GM19025 (cell line): ENCODE data around the gene GIMAP8.
A peak's percentile ranks its signal among the peaks of the same experiment; 100 is the strongest.
"Not testable (repeated sequence)": the region's sequence is repeated elsewhere in the genome, so short reads cannot be mapped to it uniquely, and the experiment has no call there.

Experiments
- ATAC-seq: cut with Tn5 transposase; IDR thresholded peaks from one replicate; pipeline ENCODE4 v1.9.1; 2021; ENCODE audit warnings: mild to moderate bottlenecking, low read depth, moderate library complexity; ENCODE audit not compliant: unreplicated experiment

The GIMAP8 gene

DNA sequence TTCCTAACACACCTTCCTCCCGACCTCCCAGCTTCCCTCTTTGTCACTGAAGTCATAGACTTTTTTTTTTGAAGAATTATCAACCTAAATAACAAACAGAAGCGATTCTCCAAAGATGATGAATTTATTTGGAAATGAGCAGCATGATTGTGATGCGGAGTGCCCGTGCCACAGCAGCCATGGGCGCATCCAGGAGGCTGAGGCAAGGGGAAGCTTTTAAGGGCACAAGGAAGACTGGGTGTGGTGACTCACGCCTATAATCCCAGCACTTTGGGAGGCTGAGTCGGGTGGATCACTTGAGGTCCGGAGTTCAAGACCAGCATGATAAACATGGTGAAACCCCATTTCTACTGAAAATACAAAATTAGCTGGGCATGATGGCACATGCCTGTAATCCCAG, 16.2 kb upstream of the GIMAP8 start:
- ATAC-seq: no peak

DNA sequence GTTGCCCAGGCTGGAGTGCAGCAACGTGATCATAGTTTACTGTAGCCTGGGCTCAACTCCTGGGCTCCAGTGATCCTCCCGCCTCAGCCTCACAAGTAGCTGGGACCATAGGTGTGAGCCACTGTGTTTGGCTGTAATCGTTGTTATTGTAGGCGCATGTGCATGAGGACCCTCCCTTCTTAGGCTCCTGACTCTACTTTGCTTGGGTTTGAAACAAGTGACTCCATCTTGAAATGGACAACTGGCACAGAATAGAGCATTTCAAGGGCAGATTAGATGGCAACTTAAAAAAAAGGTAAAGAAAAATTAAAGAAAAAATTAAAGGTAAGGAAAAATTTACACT, 15.4 kb upstream of the GIMAP8 start:
- no peak for ATAC-seq

DNA sequence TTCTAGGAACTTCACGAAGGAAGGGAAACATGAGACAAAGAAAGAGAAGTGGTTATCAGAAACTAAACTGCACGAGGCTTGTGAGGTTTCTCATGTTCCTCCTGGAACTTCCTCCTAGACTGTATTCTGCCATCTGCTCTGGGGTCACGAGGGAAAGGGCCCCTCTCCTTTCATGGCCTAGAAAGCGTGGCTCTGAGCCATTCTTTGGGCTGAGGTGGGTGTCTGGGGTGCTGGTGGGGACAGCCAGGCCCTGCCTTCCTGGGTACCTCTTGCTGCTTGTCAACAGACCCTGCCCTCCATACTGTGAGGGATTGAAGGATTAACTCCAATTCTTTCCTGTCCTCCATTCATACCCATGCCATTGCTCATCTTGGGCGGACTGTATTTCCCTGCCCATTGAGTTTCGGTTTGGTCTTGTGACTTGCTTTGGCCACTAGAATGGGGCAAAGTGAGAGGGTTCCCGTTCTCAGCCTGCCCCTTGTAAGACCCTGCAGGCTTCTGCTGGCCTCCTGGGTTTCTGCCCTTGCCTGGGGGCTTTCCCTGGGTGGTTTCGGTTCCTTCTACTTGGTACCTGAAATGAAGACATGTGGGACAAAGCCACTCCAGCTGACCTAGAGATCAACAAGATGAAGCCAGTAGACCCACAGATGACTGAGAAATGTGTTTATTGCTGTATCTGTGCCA, 14.9 kb upstream of the GIMAP8 start:
- peak; percentile 83 for ATAC-seq

DNA sequence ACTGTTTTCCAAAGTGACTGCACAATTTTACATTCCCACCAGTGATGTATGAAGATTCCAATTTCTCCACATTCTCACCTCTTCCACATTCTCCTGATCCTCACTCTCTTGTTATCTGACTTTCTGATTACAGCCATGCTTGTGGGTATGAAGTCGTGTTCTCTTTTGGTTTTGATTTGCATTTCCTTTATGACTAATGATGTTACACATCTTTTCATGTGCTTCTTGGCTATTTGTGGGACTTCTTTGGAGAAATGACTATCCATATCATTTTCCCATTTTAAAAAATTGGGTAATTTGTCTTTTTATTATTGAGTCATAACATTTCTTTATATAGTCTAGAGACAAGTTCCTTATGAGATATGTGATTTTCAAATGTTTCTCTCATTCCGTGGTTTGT, 10.5 kb upstream of the GIMAP8 start:
- no peak for ATAC-seq

DNA sequence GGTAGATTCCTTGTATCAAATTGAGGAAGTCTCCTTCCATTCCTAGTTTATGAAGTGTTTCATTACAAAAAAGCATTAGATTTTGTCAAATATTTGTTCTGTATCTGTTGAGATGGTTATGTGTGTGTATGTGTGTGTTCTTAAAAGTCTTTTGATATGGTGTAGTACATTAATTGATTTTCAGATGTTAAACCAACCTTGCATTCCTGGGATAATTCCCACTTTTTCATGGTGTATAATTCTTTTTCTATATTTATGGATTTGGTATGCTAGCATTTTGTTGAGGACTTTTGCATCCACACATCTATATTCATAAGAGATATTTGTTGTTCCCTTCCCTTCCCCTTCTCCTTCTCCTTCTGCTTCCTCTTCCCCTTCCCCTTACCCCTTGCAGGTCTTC, 8.9 kb upstream of the GIMAP8 start:
- ATAC-seq: no peak

DNA sequence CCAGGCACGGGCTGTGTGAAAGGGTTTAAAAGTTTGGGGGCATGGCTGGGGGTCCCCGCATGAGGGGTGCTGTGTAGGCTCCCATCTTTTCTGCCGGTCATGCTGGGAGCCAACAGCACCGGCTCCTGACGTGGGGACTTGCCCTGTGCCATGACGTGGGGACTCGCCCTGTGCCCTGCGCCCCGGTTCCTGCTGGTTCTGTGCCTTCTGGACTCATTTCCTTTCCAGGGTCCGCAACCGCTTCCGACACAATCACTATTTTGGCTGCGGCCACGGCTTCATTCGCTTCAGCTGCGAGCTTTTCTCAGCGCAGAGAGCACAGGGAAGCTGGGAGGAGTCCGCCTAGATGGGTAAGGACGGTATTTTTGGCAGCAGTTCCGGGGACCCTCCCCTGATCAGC, 7.6 kb upstream of the GIMAP8 start:
- no peak for ATAC-seq

DNA sequence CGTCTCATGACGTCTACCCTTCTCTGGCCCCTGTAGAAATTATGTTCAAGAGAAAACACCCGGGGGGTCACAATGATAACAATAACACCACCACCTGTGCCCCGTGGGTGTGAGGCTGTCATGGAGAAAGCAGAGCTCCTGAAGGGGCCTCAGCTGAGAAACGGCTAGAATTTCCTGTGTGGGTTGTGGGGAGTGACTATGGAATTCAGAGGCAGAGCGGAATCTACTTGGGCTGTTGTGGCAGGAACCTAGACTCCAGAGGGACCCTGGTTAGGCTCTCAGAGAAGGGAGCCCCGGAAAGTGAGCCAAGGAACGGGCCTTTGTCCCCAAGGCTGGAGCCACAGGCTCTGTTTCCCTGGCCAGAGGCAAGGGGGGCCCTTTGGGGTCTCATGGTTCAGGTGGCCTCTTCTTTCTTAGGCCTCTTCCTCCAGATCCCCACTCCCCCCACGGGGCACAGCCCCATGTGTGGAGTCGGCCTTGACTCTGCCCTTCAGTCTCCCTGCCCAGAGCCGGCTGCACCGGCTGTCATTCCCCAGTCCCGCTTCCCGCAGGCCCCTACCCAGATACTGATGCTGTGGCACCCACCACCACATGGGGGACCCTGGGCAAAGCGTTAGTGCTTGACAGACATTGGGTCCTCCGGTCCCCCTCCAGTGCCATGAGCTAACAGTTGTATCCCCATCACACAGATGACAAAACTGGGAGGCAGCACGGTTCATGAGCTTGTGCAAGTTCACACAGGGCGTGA, 6.5 kb upstream of the GIMAP8 start:
- no peak for ATAC-seq

DNA sequence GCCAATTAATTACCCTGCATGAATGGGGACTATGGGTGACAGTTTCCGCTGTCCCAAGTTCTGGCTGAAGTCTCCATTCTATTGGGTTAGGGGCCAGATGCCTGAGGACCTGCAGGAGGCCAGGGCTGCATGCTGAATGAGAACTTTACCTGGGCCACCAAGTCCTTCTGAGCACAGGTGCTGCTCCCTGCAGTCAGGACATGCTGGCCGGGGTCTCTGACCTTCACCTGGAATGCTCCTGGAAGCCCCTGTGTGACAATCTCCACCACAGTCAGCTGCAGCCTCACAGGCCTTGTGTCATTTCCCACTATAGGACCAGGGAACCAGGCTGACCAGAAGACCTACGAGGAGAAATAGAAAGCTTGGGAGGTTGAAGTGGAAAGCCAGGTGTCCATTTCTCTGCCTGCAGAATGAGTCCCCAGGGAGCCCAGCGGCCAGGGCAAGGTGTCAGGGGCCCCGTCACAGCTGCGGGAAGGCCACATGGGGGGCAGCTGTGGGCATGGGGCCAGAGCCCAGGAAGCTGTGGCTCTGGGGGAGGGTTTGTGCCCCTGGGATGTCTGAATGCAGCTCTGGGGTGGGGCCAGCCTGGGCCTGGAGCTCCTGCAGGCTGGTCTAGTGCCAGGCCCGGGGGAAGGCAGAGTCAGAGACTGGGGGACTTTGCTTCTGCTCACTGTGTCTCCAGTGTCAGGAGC, 5.6 kb upstream of the GIMAP8 start:
- no peak for ATAC-seq

DNA sequence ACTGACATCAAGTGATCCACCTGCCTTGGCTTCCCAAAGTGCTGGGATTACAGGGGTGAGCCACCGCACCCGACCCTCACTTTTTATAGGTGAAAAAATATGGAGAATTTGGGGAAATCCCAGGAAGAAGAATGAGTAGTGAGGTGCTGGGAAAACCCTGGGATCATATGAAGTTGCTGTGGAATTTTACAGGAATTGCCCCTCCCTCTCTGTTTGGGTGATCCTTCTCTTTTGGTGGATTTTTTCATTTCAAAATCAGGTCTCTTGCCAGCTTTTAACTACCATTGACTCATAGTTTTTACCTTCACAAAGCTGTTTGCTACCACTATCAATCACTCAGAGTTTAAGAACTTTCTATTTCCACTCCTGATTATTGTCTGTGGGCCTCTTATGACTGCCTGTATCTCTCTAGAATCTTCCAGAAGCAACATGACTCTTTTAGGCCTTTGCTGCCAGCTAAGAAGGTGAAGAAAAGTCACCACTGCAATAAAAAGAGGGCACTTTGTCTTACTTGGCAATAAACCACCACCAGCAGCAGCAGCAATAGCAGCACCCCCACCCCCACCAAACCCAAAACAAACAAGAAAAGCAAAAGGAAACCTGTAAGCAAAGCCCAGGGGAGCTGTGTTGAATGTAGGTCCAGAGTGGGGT, 4.0 kb upstream of the GIMAP8 start:
- ATAC-seq: no peak

DNA sequence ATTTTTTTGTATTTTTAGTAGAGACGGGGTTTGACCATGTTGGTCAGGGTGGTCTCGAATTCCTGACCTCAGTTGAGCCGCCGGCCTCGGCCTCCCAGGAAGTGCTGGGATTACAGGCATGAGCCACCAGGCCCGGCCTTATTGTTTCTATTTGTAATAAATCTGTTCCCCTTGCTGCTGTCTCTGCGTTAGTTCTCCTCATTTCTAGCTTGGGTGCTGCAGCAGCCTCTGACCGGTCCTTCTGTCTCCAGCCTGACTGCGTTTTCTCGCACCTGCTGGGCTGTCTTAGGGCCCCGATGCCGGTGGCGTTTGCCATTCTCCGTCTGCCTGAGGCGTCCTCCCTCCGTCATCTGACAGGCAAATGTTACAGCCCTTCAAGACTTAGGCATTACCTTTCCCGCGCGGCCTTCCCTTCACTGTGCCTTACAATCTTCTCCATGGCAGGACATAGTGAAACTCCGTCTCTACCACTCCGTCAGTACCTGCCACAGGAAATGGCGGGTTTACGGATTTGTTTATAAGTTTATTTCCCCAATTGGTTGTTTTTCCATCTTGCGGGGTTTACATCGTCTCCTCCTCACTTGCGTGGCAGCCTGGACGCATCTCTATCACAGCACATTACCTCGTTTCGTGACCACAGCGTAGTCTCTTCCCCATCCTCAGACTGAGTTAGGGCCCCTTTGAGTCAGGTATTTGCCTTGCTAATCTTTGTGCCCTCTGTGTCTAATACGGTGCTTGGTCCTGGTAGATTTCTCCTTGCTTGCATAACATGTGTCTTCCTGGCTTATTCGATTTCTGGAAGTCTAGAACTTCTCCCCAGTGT, 2.3 kb upstream of the GIMAP8 start:
- ATAC-seq: no peak

DNA sequence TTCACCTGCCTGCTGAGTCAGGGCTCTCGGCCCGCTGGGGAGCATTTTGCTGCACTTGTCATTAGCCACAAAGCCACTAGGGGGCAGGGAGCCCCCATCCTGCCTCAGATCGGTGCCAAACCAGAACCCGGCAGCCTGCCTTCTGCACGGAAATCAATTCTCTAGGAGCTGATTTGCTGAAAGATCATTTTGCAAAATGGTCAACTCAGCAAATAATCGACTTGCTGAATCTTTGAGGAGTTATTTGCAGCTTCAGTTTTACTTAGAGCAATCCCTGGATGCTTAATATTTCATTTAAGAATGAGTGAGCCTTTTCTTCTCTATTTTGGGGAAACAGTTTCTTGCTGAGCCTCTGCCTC, 1.7 kb upstream of the GIMAP8 start:
- no peak for ATAC-seq

DNA sequence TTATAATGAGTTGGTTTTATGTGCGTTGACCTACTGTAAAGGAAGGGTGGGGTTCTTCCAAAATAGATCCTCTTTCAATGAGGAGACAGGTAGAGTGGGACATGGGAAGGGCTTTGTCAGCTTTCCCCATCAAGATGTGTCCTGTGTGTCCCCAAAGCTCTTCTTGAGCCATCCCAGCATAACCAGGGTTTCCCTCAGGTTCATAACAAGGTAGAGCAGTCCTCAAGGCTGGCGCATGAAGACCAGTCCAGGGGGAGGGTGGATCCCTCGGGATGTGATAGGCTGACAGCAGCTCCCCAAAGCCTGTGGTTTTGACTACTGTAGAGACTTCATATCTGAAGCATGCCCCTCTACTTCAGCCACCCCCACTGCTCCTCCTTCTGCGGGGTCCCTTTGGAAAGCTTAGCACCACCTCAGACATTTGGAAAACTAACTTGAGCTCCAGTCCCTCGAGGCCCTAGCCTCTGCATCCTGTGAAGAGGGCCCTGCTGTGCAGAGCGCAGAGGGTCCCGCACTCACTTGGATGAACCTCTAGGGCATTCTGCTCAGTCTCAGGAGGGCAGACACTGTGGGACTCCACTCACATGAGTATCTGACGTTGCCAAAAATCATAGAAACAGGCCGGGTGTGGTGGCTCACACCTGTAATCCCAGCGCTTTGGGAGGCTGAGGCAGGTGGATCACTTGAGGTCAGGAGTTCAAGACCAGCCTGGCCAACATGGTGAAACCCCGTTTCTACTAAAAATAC, 1.1 kb upstream of the GIMAP8 start:
- no peak for ATAC-seq

DNA sequence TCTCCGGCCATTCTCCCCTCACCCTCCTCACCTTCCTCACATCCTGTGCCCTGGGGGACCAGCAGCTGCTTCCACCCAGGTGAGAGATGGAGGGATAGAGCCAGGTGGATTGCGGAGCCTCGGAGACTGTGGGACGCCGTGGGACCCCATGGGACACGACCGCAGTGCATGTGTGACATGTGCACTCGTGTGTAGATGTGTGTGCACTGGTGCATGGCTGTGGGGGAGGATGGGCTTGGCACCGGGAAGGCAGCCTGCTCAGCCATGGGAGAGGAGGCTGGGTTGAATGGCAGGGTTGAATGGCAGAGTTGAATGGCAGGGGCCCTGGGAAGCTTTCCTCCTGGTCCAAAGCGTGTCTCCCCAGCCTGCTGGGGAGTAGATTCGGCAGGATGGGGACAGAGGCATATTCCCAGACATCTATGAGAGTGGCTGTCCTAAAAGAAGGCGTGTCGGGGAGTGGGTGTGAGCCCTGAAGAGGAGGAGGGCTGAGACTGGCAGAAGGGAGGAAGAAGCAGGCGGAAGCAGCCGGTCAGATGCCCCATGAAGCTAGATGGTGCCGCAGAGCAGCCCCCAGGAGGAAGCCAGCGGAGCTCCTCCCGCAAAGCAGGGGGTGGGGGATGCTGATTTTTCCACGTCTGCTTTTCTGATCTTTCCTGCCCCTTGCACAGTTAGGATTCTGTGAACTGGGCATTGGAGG, 815 bp downstream of the GIMAP8 start:
- ATAC-seq: peak; percentile 34

DNA sequence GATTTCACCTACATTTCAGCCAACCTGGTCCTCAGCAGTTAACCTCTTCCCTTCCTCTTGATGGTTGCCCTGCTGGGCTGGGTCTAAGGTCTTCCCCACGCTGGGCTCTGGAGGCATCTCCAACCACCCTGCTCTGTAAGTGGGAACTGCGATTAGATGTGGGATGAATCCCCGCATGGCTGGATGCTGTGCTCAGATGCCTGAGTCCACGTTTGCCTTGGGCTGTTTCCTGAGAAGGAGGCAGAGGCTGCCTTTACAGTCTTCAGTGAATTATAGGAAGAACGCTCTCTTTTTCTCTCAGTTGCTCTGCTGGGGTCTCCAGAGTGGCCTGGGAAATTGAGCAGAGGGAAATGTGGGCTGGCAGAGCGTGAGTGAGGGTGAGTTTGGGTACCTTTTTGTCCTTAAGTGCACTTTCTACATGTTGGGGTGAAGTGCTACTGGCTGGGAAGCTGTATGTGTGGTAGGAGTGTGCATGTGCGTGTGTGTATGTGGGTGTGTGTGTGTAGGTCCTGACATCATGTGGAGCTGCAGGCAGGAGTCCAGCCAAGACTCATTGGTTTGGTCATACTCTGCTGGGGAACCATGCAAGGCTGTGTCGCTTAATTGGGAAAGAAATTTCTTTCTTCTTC, 1.5 kb downstream of the GIMAP8 start:
- ATAC-seq: no peak

DNA sequence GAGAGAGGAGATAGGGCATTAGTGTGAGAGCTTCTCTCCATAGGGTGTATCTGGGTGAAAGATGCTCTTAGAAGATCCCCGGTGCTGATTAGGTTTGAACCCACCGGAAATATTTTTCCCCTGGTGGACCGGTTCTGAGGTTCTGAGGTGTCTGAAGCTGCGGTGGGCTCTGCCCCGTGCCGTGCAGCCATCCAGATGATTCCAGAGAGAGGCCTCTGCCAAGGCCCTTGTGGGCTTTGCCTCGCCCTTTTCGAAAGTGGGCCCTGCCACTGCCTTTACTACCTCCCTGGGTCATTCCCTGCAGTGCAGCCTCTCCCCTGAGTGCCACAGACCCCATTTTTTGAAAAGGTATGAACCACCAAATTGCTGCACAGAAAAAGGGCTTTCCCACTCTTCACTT, 2.8 kb downstream of the GIMAP8 start:
- ATAC-seq: no peak

DNA sequence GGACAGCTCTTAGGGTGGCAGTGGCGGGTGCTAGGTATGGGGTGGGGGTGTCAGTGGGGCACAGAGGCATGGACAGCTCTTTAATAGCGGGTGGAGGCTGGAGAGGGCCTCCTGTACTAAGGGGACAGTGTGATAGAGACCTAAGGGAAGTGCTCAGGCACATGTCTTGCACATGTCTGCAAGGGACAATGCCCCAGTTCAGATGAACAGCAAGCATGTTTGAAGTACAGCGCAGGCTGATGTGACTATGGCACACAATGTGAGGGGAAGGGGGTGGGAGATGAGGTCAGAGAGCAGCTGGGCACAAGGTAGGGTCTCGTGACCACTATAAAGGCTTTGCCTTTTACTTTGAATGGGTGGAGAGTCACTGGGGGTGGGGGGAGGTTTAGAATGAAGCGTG, 3.5 kb downstream of the GIMAP8 start:
- ATAC-seq: no peak

DNA sequence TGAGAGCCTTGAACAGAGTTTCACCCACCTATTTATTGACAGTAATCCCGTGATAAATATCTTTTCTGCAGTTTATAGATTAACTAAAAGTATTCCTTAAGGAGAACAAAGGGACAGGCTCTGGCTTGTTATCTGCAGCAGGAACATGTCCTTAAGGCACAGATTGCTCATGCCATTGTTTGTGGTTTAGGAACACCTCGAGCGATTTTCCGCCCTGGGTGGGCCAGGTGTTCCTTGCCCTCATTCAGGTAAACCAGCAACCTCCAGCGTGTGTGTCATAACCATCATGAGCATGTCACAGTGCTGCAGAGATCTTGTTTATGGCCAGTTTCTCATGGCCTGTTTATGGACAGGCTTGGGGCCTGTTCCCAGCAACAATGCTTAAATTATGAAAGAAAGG, 6.6 kb downstream of the GIMAP8 start:
- ATAC-seq: not testable (repeated sequence)

DNA sequence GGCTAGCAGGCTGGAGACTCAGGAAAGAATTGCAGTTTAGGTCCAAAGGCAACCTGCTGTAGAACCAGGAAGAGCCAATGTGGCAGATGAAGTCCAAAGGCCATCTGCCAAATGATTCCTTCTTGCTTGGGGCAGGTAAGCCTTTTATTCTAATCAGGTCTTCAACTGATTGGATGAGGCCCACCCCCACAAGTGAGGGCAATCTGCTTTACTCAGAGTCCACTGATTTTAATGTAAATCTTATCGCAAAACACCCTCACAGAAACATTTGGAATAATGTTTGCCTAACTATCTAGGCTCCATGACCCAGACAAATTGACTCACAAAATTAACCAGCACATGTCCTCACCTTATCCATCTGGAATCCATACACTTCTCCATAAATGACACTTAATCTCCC, 7.8 kb downstream of the GIMAP8 start:
- ATAC-seq: no peak

DNA sequence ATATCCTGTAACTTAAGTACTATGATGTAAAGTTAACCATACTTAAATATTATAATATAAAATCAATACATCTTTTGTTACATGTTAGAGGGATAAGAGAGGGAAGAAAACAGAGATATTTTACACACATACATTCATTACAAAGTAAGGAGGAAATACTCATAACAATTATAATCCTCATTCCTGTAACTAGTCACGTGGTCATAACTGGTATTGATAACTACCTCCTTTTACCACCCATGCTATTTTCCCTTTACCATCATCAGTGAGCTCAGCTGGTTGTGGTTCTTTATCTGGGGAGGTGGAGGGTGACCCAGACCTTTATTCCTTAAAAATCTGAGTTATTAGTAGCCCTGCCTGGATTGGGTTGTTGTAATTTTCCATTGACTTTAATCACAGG, 8.3 kb downstream of the GIMAP8 start:
- ATAC-seq: no peak
